Measurements from ENCODE around the gene ZSCAN20.

Gene ZSCAN20

DNA sequence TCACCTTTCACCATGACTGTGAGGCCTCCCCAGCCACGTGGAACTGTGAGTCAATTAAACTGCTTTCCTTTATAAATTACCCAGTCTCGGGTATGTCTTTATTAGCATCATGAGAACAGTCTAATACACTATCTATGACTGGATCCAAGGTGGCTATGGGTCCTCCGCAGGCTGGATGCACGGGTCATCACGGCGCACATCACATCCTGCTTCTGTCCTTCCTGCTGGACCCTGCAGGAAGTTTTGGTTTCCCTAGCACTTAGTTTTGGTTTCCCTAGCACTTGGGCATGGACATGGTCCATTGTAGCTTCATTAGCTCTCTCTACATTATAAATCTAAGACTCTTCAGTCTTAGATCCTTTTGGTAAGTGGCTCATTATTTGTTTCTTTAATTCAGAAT lies 27.3 kb upstream of the ZSCAN20 start:
- FAIRE-seq = no peak

DNA sequence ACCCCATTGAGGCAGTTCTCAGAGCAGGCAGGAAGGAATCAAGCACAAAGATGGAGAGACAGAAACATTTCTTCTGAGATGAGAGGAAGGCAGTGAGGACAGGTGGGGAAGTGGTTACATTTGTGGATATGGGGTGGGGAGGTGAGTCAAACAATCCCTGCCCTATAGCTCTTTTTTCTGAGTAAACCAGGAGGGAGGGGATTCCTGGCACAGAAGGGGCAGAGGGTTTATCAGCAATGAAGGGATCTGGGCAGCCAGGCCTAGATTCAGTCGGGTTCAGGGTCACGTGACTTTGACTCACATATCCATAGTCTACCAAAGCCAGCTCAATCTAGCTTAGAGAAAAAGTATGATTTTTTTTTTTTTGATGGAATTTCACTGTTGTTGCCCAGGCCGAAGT lies 25.9 kb upstream of the ZSCAN20 start:
- no peak for FAIRE-seq

DNA sequence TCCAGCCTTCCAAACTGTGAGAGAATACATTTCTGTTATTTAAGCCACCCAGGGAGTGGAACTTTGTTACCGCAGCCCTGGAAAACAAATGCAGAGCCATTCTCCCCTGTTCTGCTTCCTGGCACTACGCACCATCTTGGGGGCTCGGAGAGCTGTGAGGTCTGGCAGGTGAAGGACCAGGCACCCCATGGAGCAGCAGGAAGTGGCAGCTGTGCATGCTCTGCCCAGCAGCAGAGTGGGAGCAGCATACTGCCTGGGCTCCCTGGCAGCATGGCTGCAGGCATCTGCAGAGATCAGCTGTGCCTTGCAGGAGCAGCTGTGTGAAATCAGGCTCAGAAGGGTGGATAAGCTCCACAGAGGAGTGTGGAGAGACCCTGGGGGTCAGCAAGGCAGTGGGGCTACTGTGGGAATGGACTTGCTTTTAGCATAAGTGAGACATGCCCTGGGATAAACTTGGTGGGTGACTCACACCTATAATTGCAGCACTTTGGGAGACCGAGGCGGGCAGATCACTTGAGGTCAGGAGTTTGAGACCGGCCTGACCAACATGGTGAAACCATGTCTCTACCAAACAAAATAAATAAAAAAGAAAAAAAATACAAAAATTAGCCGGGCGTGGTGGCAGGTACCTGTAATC lies 17.7 kb upstream of the ZSCAN20 start:
- no peak for FAIRE-seq

DNA sequence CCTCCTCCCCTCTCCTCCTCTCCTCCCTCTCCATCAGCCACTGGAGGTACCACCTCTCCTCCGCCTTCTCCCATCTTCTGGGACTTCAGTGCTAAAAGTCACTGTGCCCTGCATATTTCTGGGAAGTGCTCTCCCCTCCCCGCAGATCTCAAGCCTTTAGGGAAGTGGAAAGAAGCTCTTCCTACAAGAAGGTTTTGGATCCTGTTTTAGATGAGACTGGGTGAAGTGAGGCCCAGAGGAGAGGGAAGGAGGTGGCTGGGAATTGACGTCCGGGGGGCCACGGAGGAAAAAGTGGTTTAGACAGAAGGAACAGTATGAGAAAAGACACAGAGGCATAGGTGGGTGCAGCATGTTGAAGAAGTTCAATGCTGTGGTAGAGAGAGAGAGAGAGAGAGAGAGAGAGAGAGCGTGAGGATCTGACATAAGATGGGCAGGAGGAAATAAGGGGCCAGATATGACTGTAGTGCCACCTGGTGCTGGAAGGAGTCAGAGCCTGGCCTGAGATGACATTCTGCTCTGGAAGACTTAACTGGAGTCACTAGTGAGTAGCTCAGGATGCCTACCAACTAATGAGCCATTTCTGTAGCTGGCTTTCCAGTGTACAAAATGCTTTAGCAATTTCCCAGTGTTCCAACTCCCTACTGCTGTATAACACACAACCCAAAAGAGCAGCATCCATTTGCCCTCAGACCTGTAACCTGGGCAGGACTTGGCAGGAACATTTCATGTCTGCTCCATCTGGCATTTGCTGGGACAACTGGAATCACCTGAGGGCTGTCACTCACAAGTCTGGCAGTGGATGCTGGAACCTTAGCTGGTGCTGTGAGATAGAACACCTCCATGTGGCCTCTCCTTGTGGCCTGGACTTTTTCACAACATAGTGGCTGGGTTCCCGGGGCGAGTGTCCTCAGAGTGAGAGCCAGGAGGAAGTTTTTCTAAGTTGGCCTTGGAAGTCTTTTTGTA lies 16.6 kb upstream of the ZSCAN20 start:
- no peak for FAIRE-seq

DNA sequence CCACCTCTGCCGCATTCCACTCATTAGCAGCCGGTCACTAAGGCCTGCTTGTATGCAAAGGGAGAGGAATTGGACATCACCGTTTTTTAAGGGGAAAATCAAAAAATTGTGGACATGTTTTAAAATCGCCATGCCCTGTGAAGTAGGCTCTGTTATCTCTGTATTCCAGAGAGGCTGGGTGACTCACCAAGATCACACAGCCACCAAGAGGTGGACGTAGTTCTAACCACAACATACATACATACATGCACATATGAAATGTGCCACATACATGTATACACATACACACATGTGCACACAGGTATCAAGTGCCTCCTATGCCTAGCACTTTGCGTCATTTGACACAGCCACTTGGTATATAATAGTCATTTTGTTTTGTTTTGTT lies 16.0 kb upstream of the ZSCAN20 start:
- FAIRE-seq = no peak

DNA sequence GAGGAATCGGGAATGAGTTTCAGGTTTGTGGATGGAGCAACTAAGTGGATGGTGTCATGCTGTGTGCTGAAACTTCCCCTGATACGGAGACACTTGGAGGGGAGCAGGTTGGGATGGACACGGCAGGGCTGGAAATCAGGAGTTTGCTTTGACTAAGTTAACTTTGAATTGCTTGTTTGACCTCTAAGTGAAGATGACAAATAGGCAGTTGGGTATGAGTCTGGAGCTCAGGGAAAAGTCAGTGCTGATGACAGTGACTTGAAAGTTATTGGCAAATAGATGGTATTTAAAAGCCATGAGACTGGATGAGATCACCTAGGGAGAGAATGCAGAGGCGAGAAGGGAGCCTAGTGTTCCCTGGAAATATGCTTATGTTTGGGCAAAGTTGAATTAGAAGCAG lies 12.8 kb upstream of the ZSCAN20 start:
- no peak for FAIRE-seq

DNA sequence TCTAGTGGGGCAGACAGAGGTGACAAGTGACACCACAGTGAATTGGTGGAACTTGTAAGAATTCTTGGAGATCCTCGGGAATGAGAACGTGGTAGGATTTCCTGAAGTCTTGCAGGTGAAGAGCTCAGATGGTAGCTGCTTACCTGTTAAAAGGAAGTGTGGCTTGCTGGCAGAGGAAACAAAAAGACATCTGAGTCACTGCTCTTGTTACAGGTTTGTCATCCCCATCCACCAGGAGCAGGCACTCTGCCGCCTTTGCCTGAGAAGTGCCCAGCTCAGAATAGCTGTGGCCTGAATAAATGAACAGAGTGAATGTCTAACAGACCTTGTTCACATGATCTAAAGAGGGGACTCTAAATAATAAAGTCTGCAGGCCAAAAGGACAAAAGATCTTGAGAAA lies 12.3 kb upstream of the ZSCAN20 start:
- no peak for FAIRE-seq

DNA sequence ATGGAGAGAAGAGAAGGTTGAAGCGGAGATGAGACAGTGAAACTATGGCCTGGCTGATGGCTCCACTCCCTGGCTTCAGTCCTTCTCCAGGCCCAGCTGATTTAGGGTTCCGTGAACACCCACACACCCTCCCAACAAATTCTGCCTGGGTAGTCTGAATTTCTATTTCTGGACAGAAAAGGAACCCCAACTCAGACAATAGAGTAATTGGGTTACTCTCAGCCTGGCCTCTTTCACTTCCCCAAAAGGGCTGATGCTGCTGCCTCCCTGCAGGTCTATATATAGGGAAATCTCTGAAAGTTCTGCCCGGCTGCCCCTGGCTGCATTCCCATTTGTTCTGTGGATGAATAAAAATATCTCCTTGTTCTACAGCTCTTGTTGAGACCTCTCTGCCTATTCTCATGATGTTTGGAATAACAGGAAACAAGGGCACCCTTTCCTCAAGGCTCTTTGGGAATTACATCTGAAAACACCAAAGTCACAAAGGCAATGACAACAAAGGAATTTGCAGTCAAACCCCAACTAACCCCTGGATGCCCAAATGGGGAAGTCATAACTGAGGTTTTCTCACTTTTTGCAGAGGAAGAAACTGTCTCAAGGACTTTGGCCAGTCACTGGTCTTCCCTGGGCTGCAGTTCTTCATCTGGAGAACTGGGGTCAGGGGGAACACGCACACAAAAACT lies 11.4 kb upstream of the ZSCAN20 start:
- no peak for FAIRE-seq

DNA sequence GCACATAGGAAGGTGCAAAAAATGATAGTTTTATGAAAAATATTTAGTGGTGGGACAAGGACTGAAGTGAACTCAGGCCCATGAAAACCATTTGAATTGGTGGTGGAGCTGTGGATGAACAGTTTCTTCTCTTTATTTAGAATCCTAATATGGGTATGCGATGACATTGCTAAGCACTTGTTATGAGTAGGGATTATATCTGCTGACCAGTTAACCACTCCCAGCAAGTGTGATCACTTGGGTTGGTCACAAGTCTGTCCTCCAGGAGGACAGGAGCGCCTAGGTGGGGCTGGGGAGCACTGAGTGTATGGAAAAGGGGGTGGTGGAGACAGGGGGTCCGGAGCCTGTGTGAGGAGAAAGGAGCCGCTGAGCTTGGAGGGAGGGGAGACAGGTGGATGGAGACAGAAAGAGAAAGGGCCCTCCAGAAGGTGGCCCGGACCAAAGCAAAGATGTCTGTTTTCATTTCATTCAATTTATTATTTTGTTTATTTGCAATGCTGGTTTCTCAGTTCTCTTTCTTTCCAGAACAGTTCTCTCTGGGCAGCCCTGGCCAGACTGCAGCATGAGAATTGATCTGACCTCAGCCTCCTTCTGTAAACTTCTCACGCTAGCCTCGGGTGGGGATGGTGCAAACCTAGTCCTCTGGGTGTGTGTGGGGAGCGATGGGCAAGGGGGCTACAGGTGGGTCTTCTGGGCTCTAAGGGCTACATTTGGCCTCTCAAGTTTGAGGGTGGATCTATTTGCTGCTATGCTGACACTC lies 9.9 kb upstream of the ZSCAN20 start:
- no peak for FAIRE-seq

DNA sequence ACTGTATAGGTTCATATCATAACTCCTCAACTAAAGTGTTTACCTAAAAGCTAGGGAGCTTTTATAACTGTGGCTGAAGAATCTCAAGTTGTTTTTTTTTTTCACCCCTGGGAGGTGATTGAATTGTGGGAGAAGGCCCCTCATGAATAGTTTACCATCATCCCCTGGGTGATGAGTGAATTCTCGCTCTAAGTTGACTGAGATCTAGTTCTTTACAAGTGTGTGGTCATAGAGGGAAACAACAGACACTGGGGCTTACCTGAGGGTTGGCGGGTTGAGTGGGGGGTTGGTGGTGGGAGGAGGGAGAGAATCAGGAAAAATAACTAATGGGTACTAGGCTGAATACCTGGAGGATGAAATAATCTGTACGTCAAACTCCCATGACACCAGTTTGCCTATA lies 7.9 kb upstream of the ZSCAN20 start:
- no peak for FAIRE-seq

DNA sequence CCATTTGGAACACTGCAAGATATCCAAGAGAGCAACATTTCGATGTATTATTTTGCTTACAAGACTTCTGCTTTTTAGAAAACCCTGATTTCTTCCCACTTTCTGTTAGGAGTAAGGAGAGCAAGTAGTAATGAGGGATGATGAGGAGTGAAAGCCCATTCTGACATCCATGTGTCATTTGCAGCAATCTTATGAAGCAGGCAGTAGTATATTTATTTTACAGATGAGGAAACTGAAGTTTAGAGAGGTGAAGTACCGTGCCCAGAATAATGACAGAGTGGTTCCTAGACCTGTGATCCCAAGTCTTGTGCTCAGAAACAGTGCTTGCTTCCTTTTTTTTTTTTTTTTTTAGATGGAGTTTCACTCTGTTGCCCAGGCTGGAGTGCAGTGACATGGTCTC lies 7.1 kb upstream of the ZSCAN20 start:
- no peak for FAIRE-seq

DNA sequence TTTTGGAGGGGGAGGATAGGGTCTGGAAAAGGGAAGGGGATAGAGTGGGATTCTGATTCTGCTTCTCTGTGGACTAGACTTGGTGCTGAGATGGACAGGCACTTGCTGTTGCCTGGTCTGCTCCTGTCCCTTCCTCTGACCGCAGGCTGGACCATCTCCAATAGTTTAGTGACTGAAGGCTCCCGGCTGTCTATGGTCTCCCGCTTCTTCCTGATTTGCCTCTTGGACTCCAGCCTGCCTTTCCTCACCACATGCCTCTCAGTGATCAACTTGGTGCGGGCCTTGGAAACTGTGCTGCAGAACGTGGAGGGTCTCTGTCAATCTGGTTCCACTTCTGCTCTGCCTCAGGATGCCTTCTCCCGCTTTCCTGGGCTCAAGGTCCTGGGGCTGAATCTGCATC lies 6.3 kb upstream of the ZSCAN20 start:
- no peak for FAIRE-seq

DNA sequence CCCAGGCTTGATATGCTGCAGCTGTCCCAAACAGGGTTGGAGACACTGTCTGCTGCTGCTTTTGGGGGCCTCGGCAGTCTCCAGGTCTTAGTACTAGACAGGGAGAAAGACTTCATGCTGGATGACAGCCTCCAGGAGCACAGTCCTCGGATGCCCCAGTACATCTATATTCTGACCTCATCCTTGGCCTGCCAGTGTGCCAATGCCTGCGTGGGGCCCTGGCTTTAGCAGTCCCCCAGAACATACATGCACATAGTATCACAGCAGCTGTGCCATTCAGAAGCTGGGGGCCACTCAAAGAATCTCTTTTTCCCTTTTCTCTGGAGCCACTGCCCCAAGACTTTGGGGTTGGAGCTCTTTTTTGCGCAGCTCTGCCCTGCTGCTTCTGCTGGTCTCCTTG lies 4.4 kb upstream of the ZSCAN20 start:
- FAIRE-seq = no peak

DNA sequence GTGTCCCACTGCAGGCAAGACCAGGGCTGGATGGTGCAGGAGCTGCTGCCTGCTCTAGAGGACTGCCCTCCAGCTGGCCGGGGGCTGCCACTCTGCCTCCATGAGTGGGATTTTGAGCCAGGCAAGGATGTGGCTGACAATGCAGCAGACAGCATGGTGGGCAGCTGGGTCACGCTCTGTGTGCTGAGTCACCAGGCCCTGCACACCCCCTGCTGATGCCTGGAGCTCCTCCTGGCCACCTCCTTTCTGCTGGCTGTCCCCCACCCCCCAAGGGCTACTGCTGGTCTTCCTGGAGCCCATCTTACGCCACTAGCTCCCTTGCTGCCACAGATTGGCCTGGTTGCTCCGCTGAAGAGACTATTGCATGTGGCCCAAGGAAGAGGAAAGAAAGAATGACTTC lies 3.9 kb upstream of the ZSCAN20 start:
- FAIRE-seq = no peak

DNA sequence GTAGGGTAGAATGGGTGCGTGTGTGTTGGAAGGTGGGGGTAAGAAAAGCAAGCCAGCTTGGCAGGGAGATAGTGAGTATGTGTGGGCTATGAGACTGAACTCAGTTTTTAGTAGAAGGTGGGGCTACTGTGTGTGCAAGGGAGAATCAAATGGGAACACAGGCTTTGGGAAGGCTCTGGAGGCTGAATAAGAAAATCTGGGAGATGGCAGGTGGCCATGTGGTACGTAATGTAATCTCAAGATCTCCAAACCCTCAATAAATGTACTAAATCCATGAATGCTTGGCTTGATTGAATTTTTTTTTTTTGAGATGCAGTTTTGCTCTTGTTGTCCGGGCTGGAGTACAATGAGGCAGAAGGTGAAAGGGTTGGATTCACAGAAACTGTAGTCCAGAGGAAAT lies 3.5 kb upstream of the ZSCAN20 start:
- no peak for FAIRE-seq

DNA sequence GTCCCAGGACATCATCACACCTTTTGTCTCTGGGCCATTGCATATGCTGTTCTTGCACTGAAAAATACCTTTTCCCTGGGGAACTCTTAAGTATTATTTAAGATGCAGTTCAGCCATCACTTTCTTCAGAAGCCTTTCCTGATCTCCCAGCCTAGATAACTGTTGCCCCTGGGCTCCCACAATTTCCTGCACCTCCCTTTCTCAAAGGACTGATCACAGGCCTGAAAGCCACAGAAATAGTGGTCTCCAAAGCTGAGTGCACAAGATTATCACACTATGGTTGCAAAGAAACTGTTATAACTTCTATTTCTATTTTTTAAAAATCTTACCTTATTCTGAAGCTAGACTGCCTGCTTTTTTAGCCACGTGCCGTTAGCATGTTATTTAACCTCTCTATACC lies 2.8 kb upstream of the ZSCAN20 start:
- no peak for FAIRE-seq

DNA sequence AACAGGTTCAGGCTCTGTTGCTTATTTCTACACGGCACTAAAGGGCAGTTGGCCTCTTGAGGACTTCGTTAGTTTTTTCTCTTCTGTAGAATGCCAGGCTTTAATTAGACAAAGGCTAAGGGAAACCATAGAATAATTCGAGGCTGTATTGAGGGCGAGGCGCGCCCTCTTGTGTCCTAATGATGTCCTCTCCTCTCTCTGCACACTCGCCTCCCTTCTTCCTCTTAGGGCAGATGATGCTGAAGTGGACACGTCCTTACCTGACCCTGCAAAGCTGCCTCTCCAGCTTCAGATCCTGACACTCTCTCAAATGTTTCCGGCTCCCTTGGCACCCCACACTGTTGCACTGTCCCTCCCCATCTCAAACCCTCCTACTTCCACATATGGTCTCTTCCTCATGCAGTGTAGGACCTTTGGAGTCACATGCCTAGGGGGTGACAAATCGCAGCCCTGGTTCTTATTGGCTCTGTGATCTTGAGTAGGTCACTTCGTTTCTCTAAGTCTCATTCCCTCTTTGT lies 1.9 kb upstream of the ZSCAN20 start:
- FAIRE-seq = no peak

DNA sequence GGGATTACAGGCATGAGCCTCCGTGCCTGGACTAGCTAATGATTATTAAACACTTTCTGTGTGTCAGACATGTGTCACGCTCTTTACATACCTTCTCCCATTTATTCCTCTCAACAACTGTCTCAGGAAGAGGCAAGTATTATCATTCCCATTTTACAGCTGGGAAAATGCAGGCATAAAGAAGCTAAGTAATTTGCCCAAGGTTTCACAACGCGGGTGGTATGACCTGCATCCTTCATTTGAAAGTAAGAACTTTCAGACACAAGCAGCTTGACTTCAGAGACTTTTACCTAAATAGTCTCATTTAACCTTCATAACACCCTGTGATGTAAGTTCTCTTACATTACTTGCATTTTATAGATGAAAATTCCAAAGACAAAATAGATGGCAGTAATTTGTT lies 1.0 kb upstream of the ZSCAN20 start:
- FAIRE-seq = no peak

DNA sequence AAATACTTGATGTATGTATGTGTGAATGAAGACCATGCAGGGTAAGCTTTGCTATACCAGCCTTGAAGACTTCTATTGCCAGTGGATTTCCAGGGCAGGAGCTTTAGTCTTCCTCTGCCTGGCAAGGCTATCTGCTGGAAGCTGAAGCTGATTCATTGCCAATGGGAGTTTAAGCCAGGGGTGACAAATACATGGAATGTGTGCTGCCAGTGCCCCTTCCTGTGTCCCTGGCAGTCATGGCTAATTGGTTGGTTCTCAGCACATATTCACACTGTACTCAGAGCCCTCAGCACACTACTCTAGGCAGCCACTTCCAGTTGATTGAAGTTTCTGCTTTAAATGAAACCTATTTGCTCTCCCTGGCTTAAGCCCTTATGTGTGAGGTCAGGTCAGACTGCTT lies 1.5 kb downstream of the ZSCAN20 start:
- FAIRE-seq = no peak

DNA sequence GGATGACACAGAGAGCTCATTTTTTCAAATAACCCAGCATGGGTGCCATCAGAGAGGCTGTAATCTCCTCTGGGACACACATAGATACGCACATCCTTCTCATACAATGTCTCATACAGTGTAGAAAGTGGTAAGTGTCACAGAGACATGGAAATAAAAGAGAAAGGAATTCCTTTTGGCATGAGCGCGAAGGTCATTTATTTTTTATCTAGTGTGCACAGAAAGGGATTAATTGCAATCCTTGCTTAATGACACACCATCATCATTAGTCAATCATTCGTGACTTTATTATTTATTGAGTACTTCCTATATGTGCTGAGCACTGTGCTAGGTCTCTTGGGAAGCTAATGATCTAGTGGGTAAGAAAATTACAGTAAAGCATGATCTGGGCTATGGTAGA lies 5.0 kb downstream of the ZSCAN20 start:
- no peak for FAIRE-seq

DNA sequence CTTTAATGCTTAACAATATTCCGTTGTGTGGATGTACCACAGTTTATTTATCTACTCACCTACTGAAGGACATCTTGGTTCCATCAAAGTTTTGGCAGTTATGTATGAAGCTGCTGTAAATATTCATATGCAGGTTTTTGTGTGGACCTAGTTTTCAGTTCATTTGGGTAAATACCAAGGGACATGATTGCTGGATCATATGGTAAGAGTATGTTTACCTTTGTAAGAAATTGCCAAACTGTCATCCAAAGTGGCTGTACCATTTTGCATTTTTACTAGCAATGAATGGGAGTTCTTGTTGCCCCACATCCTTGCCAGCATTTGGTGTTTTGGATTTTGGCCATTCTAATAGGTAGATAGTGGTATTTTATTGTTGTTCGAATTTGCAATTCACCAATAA lies 10.0 kb downstream of the ZSCAN20 start:
- no peak for FAIRE-seq

DNA sequence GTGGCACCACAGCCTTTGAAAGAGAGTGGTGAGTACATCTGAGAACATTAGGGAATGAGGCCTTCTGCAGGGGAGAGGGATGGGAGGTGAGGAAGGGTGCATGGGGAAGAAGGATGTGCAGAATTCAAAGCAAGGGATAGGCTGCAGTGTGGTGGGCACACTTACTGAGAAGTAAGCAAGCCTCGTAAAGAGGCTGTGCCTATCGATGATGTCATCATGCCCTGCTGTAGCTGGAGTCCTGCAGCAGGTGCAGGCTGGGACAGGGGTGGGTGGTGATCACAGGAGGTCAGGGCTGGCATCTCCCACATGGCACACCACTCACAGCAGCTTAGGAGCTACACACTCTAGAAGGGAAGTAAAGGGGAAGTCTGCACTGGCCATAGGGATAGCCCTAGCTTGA lies 16.2 kb downstream of the ZSCAN20 start:
- no peak for FAIRE-seq

DNA sequence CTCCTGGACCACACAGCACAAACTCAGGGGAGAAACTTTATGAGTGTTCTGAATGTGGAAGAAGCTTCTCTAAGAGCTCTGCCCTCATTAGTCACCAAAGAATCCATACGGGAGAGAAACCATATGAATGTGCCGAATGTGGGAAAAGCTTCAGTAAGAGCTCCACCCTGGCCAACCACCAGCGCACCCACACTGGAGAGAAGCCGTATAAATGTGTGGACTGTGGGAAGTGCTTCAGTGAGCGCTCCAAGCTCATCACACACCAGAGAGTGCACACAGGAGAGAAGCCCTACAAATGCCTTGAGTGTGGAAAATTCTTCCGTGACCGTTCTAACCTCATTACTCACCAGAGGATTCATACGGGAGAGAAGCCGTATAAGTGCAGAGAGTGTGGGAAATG lies 22.5 kb downstream of the ZSCAN20 start:
- no peak for FAIRE-seq
